PC-3 (cell line): Measurements from ENCODE around the gene FLNB. TPM values are rescaled to one million over a fixed set of nuclear protein-coding genes. Genes with fewer than 3 reads are reported as not detected.
A peak's percentile ranks its signal among the peaks of the same experiment; 100 is the strongest.

ENCODE experiments used
- ATAC-seq: fragments of 200-7000 bp; cut with Tn5 transposase; 2 replicates; pipeline ENCODE4 v1.9.1; 2020; ENCODE audit warnings: mild to moderate bottlenecking, moderate library complexity
- BruUV-seq: library from RNA; stranded (reverse); fragments of 400-500 nt; replicated peaks from 2 replicates; lab custom pipeline; 2021; lab: Mats Ljungman, UMichigan
- CTCF ChIA-PET: fragments of 300-600 bp; sonication (Branson Sonifier 250); formaldehyde crosslinking; loops from one replicate; lab custom pipeline; 2022; ENCODE audit warnings: antibody characterized with exemption; lab: Charles Lee
- POLR2A ChIA-PET: fragments of 300-600 bp; sonication (Branson Sonifier 250); formaldehyde crosslinking; loops from one replicate; lab custom pipeline; 2022; ENCODE audit warnings: antibody characterized with exemption; ENCODE audit not compliant: unreplicated experiment; lab: Charles Lee
- DNase-seq: peaks from one replicate; pipeline ENCODE4 v3.0.0-alpha.2; 2015
- H2AFZ ChIP-seq: fragments of 300-600 bp; sonication (generic); 2 replicates; pipeline ENCODE4 v1.6.0; 2016; ENCODE audit warnings: antibody characterized with exemption, low read length
- H3F3A ChIP-seq: fragments of 300-600 bp; sonication (generic); one replicate; pipeline ENCODE4 v1.6.0; 2017; ENCODE audit warnings: antibody characterized with exemption, low read length, control low read depth, mild to moderate bottlenecking; ENCODE audit not compliant: unreplicated experiment
- H3K27ac ChIP-seq: fragments of 300-600 bp; sonication (generic); 2 replicates; pipeline ENCODE4 v1.5.1; 2016; ENCODE audit warnings: mild to moderate bottlenecking, low read length
- H3K27me3 ChIP-seq: fragments of 300-600 bp; sonication (generic); 2 replicates; pipeline ENCODE4 v1.6.1; 2016; ENCODE audit warnings: low read length, mixed read lengths
- H3K36me3 ChIP-seq: fragments of 300-600 bp; sonication (generic); 2 replicates; pipeline ENCODE4 v1.6.1; 2016; ENCODE audit warnings: low read depth, mixed run types, low read length, mixed read lengths
- H3K4me1 ChIP-seq: fragments of 300-600 bp; sonication (generic); 2 replicates; pipeline ENCODE4 v1.5.1; 2016; ENCODE audit warnings: low read length; ENCODE audit not compliant: insufficient read depth
- H3K4me2 ChIP-seq: fragments of 300-600 bp; sonication (generic); 2 replicates; pipeline ENCODE4 v1.6.0; 2016; ENCODE audit warnings: low read length
- H3K4me3 ChIP-seq: fragments of 300-600 bp; sonication (generic); 2 replicates; pipeline ENCODE4 v1.5.1; 2016; ENCODE audit warnings: mild to moderate bottlenecking, low read length, mixed read lengths
- H3K79me2 ChIP-seq: fragments of 300-600 bp; sonication (generic); 2 replicates; pipeline ENCODE4 v1.6.1; 2017; ENCODE audit warnings: low read length, mixed read lengths
- H3K9ac ChIP-seq: fragments of 300-600 bp; sonication (generic); 2 replicates; pipeline ENCODE4 v1.6.0; 2016; ENCODE audit warnings: mild to moderate bottlenecking, low read length
- H3K9me2 ChIP-seq: fragments of 300-600 bp; sonication (generic); replicated peaks from 2 replicates; pipeline ENCODE4 v1.6.1; 2016; ENCODE audit warnings: mixed run types, low read length, mixed read lengths
- H3K9me3 ChIP-seq: fragments of 300-600 bp; sonication (generic); 2 replicates; pipeline ENCODE4 v1.6.1; 2016; ENCODE audit warnings: low read length, mixed read lengths
- H4K20me1 ChIP-seq: fragments of 300-600 bp; sonication (generic); 2 replicates; pipeline ENCODE4 v1.6.1; 2016; ENCODE audit warnings: low read length, mixed read lengths
- EZH2 ChIP-seq: fragments of 300-600 bp; sonication (generic); IDR thresholded peaks from one replicate; pipeline ENCODE4 v1.6.1; 2017; ENCODE audit warnings: antibody characterized with exemption, mild to moderate bottlenecking, low read length; ENCODE audit not compliant: unreplicated experiment
- EZH2phosphoT487 ChIP-seq: fragments of 300-600 bp; sonication (generic); IDR thresholded peaks from 2 replicates; pipeline ENCODE4 v1.6.1; 2018; ENCODE audit warnings: mild to moderate bottlenecking, antibody characterized with exemption, low read length, borderline replicate concordance
- intact Hi-C: fragments of 100-400 bp; cut with micrococcal nuclease; formaldehyde crosslinking; loops from 2 replicates; pipeline ENCODE4 v1.9.0; 2023
- total RNA-seq: library from RNA; depleted of rRNA; stranded (reverse); fragments of >200 nt; gene quantifications from 2 replicates; pipeline ENCODE4 v1.2.3, GENCODE V29; 2014
- TF ChIP-seq, protein P1 (sequence below): fragments of 300-600 bp; sonication (generic); conservative IDR thresholded peaks from 2 replicates; pipeline ENCODE4 v1.5.1; 2017; ENCODE audit warnings: antibody characterized with exemption, low read depth, mild to moderate bottlenecking, low read length

Gene FLNB
- total RNA-seq, 1 experiment from 2014 or later, result 505 TPM

DNA sequence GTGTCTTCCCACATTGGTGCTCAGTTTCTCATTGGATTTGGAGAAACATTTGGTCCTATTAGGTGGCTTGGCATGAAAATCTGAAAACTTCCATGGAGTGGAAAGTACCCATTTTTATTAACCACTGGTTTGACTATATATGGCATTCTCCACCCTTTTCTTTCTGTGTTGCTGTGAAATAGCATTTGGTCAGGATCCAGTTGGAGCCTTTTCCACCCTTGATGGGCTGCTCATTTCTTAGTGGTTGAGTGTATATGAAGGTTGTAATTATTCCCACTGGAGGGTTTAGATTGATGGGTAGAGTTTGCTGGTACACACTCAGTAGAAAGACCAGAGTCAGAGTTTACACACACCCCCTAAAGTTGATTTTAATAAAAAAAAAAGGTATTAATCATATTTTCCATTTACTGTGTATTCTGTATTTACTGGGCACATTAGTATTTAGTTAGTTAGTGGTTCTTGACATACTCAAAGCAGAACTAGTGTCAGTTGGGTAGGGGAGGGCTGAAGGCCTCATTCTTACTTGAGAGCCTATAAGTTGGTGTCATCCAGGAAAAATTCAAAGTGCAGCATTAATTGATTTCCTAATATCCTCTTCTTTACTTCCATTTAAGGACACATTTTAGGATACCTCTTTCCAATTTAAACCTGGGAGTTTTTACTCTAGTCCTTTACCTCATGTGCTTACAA is 69.5 kb downstream of the FLNB start:
- TSS peak; percentile 0 for BruUV-seq
- ATAC-seq (no peak), DNase-seq (no peak)
- peaks cover 53% of the 10 kb centered on the region for H3K36me3 ChIP-seq
- H2AFZ ChIP-seq, result no peak overlapping the region
- peaks cover 8% of the 10 kb centered on the region for H3F3A ChIP-seq
- peaks cover 96% of the 10 kb centered on the region for H3K79me2 ChIP-seq
- ChIA-PET POLR2A (no interaction called here), CTCF (no interaction called here)
- TF ChIP-seq EZH2phosphoT487 (no peak), EZH2 (no peak)
- TF ChIP-seq, protein P1, sequence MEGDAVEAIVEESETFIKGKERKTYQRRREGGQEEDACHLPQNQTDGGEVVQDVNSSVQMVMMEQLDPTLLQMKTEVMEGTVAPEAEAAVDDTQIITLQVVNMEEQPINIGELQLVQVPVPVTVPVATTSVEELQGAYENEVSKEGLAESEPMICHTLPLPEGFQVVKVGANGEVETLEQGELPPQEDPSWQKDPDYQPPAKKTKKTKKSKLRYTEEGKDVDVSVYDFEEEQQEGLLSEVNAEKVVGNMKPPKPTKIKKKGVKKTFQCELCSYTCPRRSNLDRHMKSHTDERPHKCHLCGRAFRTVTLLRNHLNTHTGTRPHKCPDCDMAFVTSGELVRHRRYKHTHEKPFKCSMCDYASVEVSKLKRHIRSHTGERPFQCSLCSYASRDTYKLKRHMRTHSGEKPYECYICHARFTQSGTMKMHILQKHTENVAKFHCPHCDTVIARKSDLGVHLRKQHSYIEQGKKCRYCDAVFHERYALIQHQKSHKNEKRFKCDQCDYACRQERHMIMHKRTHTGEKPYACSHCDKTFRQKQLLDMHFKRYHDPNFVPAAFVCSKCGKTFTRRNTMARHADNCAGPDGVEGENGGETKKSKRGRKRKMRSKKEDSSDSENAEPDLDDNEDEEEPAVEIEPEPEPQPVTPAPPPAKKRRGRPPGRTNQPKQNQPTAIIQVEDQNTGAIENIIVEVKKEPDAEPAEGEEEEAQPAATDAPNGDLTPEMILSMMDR, result no peak
- no peaks in the 10 kb centered on the region for H3K27me3 ChIP-seq
- H3K4me1 ChIP-seq, result no peaks in the 10 kb centered on the region
- H4K20me1 ChIP-seq, result peaks cover 71% of the 10 kb centered on the region
- H3K27ac ChIP-seq, result no peak overlapping the region
- H3K4me3 ChIP-seq, result no peak overlapping the region
- H3K9me3 ChIP-seq, result no peaks in the 10 kb centered on the region
- intact Hi-C loops, result no loop called here
- H3K9me2 ChIP-seq, result no peaks in the 10 kb centered on the region
- no peak overlapping the region for H3K9ac ChIP-seq
- H3K4me2 ChIP-seq, result no peak overlapping the region

DNA sequence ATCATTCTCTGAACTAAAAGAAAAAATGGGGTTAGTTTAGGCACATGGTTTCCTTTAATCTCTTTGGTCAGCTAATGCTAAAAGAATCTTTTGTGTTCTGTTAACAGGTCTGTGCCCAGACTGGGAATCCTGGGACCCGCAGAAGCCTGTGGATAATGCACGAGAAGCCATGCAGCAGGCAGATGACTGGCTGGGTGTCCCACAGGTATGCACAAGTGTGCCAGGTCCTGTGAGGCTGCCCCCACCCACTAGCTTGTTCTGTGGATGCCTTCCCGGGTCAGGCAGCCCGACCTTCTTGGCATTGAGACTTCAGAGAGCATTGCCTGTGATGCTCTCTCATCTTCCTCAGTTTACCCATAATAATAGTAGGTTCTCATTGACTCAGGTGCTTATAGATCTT is 70.4 kb downstream of the FLNB start:
- Histone ChIP-seq H3K27me3 (no peaks in the 10 kb centered on the region), H3K4me3 (no peak overlapping the region), H3K79me2 (peaks cover 95% of the 10 kb centered on the region), H3K9ac (no peak overlapping the region), H4K20me1 (peaks cover 64% of the 10 kb centered on the region), H3K9me2 (no peaks in the 10 kb centered on the region), H3K27ac (no peak overlapping the region), H3K9me3 (no peaks in the 10 kb centered on the region), H3F3A (peaks cover 8% of the 10 kb centered on the region), H3K4me2 (no peak overlapping the region), H3K36me3 (peaks cover 55% of the 10 kb centered on the region), H3K4me1 (no peaks in the 10 kb centered on the region), H2AFZ (no peak overlapping the region)
- no peak for TF ChIP-seq EZH2phosphoT487
- TF ChIP-seq EZH2, result no peak
- TF ChIP-seq, protein P1, result no peak
- no peak for DNase-seq
- no TSS peak for BruUV-seq
- intact Hi-C loops, result no loop called here
- CTCF ChIA-PET, result no interaction called here
- no peak for ATAC-seq
- POLR2A ChIA-PET, result no interaction called here

DNA sequence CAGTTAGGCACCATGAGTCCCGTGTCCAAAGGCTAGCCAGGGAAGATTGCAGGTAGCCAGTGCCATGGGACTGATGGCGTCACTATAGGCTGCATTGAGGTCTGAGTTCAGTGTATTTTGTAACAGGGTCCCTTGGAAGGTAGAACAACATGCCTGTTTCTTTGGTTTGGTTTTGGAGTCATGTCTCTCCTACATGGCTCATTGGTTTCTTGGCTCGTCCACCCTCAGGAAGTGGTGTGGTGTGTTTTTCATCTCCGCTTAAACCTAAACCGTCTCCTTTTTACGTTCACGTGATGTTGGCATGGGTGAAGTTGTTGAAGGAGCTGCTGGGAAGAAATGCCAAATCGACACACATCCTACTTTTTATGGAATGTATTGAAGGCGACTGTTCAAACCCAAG is 71.6 kb downstream of the FLNB start:
- Histone ChIP-seq H3K27ac (no peak overlapping the region), H4K20me1 (peaks cover 55% of the 10 kb centered on the region), H3K9ac (no peak overlapping the region), H3K4me1 (no peaks in the 10 kb centered on the region), H3K4me2 (no peak overlapping the region), H3K27me3 (no peaks in the 10 kb centered on the region), H2AFZ (no peak overlapping the region), H3K36me3 (peaks cover 62% of the 10 kb centered on the region), H3K9me2 (no peaks in the 10 kb centered on the region), H3F3A (peaks cover 7% of the 10 kb centered on the region), H3K4me3 (no peak overlapping the region), H3K79me2 (peaks cover 95% of the 10 kb centered on the region), H3K9me3 (no peaks in the 10 kb centered on the region)
- ChIA-PET POLR2A (no interaction called here), CTCF (no interaction called here)
- no peak for DNase-seq
- no peak for ATAC-seq
- no TSS peak for BruUV-seq
- TF ChIP-seq EZH2, result no peak
- no peak for TF ChIP-seq EZH2phosphoT487
- TF ChIP-seq, protein P1, result no peak
- intact Hi-C loops, result no loop called here
